Stimulated activated CD8-positive, alpha-beta memory T cell treated with anti-CD3 and anti-CD28 coated beads, Interleukin-15, amount 100 ng/mL, for 48 hours (primary cell): Measurements from ENCODE around the gene COA7.

Experiments used
- DNase-seq, 2 donors: peaks; one replicate each; pipeline ENCODE4 v3.0.0-alpha.2; 2020; ENCODE audit warnings: low read depth in 2 of 2

COA7 gene

GRCh38 chr1:52669696-52670095 is 28.5 kb downstream of the COA7 start:
- no peak for DNase-seq

GRCh38 chr1:52668711-52669110 is 29.4 kb downstream of the COA7 start:
- DNase-seq = no peak

GRCh38 chr1:52667984-52668383 is 30.2 kb downstream of the COA7 start:
- no peak for DNase-seq

GRCh38 chr1:52667290-52667689 is 30.9 kb downstream of the COA7 start:
- no peak for DNase-seq

- no peak for DNase-seq
Measured at GRCh38 chr1:52665006-52665941, 32.9 kb downstream of the COA7 start.

GRCh38 chr1:52663716-52664115 is 34.4 kb downstream of the COA7 start:
- DNase-seq = no peak

GRCh38 chr1:52662645-52663313 is 35.4 kb downstream of the COA7 start:
- no peak for DNase-seq

- DNase-seq = no peak
Measured at GRCh38 chr1:52660807-52661206, 37.3 kb downstream of the COA7 start.

- DNase-seq = no peak
Measured at GRCh38 chr1:52659851-52660596, 38.1 kb downstream of the COA7 start.

GRCh38 chr1:52659356-52659755 is 38.8 kb downstream of the COA7 start:
- no peak for DNase-seq

- peak in 1 of 2 donors; percentile 35 for DNase-seq
Measured at GRCh38 chr1:52658795-52659194, 39.4 kb downstream of the COA7 start.

GRCh38 chr1:52657702-52658101 is 40.4 kb downstream of the COA7 start:
- DNase-seq = no peak

GRCh38 chr1:52654063-52654462 is 44.1 kb downstream of the COA7 start:
- no peak for DNase-seq

GRCh38 chr1:52653207-52653849 is 44.8 kb downstream of the COA7 start:
- no peak for DNase-seq

GRCh38 chr1:52651904-52652303 is 46.2 kb downstream of the COA7 start:
- no peak for DNase-seq

- DNase-seq = no peak
Measured at GRCh38 chr1:52645261-52645660, 52.9 kb downstream of the COA7 start.

- DNase-seq = no peak
Measured at GRCh38 chr1:52641307-52641706, 56.8 kb downstream of the COA7 start.

- DNase-seq = no peak
Measured at GRCh38 chr1:52640697-52641096, 57.5 kb downstream of the COA7 start.

GRCh38 chr1:52637946-52638345 is 60.2 kb downstream of the COA7 start:
- DNase-seq = no peak

GRCh38 chr1:52636721-52637695 is 61.1 kb downstream of the COA7 start:
- DNase-seq = peak; percentile 53 to 60
